Measurements from ENCODE around the gene TBX10.

DNA sequence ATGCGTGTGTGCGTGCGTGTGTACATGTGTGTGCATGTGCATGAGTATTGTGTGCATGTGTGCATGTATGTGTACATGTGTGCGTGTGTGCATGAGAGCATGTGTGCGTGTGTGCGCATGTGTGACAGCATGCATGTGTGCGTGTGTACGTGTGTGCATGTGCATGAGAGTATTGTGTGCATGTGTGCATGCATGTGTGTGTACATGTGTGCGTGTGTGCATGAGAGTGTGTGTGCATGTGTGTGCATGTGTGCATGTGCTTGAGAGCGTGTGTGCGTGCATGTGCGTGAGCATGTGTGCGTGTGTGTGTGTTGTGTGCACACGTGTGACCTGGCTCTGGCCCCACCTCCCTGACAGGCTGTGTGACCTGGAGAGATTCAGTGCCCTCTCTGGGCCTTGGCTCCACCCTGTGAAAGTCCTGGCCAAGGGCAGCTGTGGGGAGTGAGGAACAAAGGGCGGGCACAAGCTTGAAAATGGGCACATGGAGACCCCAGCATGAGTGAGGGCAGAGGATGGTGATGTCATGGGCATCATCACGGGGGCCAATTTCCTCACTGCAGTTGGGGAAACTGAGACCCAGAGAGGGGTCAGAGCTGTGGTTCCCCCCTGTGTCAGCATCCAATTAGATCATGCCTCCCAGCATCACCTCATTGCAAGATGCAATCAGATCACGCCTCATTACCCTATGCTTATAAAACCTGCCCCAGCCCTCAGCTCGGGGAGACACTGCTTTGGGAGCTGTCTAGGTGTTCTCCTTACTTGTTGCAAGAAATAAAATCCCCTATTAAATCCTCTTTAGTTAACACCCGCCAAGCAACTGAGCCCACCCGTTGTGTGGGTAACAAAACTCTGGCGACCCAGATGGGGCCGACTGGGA is 10.3 kb upstream of the TBX10 start:
- no peak for TF ChIP-seq POLR2AphosphoS5 (IDR thresholded peaks at IDR 0.05)
- TF ChIP-seq, protein P1, sequence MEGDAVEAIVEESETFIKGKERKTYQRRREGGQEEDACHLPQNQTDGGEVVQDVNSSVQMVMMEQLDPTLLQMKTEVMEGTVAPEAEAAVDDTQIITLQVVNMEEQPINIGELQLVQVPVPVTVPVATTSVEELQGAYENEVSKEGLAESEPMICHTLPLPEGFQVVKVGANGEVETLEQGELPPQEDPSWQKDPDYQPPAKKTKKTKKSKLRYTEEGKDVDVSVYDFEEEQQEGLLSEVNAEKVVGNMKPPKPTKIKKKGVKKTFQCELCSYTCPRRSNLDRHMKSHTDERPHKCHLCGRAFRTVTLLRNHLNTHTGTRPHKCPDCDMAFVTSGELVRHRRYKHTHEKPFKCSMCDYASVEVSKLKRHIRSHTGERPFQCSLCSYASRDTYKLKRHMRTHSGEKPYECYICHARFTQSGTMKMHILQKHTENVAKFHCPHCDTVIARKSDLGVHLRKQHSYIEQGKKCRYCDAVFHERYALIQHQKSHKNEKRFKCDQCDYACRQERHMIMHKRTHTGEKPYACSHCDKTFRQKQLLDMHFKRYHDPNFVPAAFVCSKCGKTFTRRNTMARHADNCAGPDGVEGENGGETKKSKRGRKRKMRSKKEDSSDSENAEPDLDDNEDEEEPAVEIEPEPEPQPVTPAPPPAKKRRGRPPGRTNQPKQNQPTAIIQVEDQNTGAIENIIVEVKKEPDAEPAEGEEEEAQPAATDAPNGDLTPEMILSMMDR (IDR thresholded peaks at IDR 0.05), result no peak
